NCI-H146 treated with DMSO at 0.1 percent for 48 hours (cell line): ENCODE results near the gene OR12D2.
"Not testable (repeated sequence)": the region's sequence is repeated elsewhere in the genome, so short reads cannot be mapped to it uniquely, and the experiment has no call there.

ENCODE experiments used
- DNase-seq: peaks from one replicate; lab custom pipeline; 2025; ENCODE audit not compliant: unreplicated experiment; lab: John Stamatoyannopoulos, UW

The OR12D2 gene, protein sequence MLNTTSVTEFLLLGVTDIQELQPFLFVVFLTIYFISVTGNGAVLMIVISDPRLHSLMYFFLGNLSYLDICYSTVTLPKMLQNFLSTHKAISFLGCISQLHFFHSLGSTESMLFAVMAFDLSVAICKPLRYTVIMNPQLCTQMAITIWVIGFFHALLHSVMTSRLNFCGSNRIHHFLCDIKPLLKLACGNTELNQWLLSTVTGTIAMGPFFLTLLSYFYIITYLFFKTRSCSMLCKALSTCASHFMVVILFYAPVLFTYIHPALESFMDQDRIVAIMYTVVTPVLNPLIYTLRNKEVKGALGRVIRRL

DNA sequence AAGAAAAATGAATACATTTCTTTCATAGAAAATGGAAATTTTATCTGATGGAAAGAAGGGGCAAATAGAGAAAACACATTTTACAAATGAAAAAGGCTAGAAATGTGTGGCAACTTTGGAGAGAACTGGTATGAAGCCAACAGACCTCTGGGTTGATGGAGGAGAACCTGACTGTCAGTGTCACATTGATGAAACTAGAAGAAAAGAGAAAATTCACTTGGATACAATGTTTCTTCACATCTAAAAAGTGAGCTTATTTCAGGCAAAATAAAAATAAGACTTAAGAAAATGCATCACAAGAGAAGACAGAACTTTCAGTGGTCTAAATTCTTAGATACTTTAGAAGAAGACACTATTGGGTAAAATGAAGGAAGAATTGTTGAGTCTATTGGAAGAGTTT lies at the start of gene OR12D2:
Gene OR12D2 (plus strand): TSS at position 301 of the 400 bp plus-strand sequence. CDS start 1,069 bp downstream, outside the sequence.
- no peak for DNase-seq

DNA sequence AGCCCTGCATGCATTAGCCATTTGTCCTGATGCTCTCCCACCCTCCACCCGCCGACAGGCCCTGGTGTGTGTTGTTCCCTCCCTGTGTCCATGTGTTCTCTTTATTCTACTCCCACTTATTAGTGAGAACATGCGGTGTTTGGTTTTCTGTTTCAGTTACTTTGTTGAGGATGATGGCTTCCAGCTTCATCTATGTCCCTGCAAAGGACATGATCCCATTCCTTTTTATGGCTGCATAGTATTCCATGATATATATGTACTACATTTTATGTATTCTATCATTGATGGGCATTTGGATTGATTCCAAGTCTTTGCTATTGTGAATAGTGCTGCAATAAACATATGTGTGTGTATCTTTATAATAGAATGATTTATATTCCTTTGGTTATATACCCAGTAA lies 46.1 kb upstream of the OR12D2 start:
- DNase-seq: not testable (repeated sequence)

DNA sequence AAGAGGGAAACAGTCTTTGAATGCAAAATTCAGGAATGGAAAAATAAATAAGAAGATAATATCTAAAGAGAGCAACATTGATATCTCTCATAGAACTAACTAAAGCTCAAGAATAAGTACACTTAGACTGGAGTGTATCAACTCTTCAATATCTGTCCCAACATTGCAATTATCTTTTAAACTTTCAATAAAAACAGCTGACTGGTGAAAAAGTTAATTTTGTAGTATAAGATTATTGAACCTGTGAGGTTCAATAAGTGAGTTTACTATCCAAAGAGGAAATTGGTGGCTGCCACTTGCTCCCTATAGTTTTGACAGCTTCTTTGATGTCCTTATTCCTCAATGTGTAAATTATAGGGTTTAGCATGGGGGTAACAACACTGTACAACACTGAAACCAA lies 40.5 kb upstream of the OR12D2 start:
- DNase-seq: no peak

DNA sequence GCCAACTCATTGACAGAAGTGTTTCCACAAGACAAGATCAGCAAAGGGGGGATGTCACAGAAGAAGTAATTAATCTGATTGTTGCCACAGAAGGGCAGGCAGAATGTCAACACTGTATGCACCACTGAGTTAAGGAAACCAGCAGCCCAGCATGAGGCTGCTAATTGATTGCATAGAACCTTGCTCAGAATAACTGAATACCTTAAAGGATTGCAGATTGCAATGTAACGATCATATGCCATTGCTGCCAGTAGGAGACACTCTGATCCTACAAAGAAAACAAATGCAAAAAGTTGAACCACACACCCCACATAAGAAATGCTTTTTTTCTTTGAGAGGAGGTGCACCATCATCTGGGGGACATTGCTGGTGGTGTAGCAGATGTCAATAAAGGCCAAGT lies 39.8 kb upstream of the OR12D2 start:
- DNase-seq: no peak

DNA sequence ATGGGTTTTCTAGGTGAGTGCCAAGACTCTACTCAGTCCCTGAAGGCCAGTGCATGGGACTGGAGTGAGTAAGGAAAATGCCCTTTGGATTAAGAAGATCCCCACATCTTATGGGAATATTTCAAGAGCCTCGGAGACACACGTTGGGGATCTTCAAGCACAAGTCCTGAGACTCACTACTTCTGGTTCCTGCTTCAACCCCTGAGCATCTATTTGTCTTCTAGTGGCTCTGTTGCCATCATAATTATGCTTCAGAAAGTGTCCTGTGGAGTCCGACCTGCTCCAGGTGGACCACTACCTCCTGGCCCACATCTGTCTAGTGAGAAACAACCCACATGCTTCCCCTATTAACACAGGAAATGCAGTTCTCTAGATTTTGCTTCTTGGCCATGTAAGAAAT lies 26.7 kb upstream of the OR12D2 start, which contains the start of gene OR5V1:
Gene OR5V1 (minus strand): TSS at position 101 of the 400 bp plus-strand sequence. CDS start 12,670 bp downstream, outside the sequence.
- no peak for DNase-seq

DNA sequence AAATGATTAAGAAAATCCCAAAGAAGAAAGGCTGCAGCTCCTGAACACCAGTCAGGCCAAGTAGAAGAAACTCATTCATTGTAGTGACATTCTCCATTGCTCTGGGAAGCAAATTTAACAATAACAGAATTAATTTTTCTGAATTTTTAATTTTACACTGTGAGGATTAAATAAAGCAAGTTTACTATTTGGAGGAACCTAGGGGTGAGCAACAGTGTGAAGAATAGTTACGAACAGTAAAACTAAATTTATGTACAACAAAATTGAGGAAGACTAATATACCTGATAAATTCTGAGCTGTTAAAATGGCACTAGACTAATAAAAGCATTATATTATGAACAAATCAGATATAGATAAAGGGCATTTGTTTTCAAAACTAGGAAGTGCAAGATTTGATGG lies 20.2 kb upstream of the OR12D2 start, which contains the start of gene OR12D3:
Gene OR12D3 (minus strand): TSS at position 101 of the 400 bp plus-strand sequence. CDS start 4 bp downstream, at position 97.
- DNase-seq: no peak

DNA sequence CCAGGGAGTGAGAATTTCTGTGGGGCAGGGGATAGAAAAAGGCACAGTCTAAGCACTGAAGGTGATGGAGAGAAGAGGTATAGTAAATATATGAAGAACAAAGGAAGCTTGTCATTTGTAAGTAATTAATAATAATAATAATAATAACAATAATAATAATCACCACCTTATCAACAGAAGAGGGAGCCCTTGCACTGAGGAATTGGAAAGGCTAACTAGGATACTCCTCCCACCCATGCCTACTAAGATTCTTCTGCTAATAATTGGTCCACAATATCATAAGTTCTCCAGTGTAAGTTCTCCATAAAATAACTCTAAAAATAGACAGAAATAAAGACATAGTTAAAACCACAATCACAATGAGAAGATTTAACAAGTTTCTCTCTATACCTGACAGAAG lies 19.4 kb upstream of the OR12D2 start:
- no peak for DNase-seq

DNA sequence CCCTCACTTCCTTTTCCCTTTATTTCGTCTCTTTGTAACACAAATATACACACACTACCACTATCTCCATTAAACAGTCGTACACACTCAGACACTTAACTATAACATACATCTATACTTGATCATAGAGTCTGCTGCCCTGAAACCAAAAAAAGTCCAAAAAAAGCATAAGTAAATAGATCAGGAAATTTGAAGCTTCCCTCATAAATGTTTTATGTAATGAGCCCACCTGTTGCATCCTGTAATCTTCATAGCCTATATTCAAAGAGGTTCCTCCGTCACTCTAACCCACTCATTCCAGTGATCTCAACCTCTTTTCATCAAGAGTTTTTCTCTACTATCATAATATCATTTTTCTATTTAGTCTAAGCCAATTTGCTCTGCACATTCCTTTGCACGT lies 6.9 kb upstream of the OR12D2 start:
- DNase-seq: no peak

DNA sequence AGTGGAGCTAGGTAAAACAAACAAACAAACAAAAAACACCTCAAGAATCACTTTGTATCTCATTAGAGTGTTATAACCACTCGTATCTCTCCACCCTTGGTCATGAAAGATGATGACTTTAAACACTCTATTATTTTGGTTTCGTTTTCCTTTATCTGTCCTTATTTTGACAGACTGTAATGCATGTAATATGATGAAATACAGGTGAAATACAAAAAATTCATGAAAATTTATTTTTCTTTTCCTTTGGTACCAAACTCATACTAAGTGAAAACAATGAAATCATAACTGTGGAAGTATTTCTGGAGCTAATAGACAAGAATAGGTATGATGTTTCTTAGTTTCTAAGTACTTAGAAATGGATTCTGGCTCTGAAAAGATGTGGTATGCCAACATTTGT lies 4.1 kb downstream of the OR12D2 start:
- DNase-seq: no peak

DNA sequence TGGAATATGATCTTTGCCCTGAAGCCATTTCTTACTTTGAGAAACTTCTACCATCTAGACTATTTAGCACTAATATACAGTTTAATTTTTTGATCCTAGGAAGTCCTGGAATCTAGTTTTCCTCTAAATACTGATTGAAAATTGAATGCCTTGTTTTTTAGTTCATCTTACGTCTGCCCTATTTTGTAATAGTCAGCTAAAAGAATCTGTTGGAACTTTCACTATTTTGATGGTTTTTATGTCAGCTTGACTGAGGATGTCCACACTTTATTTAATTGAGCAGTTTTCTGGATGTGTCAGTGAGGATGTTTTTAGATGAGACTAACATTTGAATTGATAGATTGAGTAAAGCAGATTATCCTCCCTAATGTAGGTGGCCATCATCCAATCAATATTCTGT lies 8.4 kb downstream of the OR12D2 start:
- no peak for DNase-seq

DNA sequence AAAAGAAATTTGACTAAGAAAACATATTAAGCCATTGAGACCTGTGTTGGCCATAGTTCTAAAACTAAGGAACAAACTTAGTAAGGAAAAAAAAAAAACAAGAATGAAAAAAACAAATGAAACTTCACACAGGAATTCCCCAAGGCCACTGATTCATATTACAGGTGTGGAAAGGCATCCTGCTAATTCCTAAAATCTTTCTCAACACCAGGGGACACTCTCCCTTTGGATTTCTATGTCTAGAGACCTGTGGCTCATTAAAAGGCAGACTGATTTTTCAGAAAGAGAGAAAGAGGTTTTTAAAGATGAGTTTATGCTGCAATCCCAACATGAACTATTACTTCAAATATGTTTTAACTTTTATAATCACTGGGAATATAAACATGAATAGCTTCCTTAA lies 19.2 kb downstream of the OR12D2 start, which contains the start of gene OR12D1:
Gene OR12D1 (plus strand): TSS at position 341 of the 400 bp plus-strand sequence.
- DNase-seq: no peak

DNA sequence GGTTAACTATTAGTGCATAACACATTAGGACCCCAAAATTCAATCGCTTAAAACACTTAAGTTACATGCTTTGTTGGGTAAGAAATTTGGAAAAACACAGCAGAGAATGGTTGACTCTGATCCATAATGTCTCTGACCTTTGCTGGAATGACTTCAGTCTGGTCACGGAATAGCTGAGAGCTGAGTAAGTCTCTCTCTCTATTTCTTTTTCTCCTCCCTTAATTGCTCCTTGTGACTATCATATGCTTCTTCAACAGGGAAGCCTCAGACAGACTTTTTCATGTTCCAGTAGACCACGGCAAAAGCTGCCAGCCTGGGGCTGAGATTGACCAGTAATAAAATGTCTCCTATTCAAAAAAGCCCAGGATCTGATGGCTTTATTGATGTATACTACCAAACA lies 24.1 kb downstream of the OR12D2 start:
- no peak for DNase-seq

DNA sequence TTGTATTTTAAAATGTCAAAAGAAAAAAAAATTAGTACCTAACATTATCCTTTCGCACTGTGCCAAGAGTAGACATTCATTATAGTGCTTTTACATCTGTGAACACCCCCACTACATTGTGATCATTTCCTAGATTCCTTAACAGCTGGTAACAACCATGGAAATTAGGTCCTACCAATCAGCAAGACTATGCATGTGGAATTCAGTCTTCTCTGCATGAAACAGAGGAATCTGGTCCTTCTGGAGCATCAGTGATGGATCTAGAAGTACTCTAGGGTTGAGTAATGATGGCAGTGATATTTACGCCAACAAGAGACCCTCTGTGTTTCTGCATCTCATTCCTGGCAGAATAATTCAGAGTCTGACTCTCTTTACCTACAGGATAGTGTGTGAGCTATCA lies 28.7 kb downstream of the OR12D2 start:
- no peak for DNase-seq

DNA sequence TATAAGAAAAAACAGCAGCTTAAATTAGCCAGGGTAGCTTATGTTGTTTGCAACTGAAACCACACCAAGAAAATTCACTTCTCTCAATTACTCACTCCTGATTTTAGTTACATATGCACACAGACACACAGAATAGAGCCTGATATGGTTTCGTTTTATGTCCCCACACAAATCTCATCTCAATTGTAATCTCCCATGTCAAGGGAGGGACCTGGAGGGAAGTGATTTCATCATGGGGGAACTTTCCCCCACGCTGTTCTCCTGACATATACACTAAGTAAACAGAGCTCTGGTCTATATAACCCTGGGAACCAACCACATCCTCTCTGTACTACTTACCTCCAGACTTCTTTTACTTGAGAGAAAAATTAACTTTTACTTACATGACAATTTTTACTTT lies 29.1 kb downstream of the OR12D2 start:
- DNase-seq: no peak

DNA sequence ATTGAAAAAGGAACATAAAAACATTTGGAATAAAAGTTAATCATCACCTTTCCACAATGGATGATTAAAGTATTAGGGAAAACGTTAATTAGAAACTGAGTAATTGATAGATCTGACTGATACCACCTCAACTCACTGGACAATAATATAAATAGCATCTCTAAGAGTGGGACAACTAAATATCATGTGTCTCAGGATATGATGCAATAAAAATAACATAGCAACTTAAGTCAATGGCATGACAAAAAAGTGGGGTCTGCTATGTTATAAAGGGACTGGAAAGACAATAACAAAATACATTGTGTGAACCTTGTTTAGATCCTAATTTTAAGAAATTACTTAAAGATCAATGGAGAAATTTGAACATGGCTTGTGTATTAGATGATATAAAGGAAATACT lies 29.6 kb downstream of the OR12D2 start:
- no peak for DNase-seq

DNA sequence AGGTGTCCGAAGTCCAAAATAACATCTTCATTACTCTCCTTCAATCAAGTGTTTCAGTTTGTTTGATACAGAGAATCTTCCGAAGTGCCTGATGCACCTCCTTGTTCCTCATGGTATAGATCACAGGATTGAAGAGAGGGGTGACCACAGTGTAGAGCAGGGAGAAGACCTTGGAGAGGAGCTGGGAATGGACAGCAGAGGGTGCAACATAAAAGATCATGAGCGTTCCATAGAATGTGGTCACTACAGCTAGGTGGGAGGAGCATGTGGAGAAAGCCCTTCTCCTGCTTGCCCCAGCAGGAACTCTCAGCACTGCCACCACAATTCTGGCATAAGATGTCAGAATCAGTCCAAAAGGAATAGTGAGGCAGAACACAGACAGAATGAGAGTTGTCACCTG lies 31.2 kb downstream of the OR12D2 start:
- DNase-seq: no peak

DNA sequence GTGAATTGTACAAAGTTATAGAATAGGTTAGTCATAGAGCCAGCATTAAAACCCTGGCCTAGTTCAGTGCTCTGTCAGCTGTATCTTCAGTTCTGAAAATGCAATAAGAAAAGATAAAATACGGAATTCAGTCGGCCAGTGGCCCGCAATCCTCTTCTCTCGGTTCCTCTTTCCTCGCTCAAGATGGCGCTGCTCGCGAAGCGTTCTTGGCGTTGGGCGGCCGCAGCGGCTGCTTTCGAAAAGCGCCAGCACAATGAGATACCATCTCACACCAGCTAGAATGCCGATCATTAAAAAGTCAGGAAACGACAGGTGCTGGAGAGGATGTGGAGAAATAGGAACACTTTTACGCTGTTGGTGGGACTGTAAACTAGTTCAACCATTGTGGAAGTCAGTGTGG lies 41.3 kb downstream of the OR12D2 start:
- not testable (repeated sequence) for DNase-seq

DNA sequence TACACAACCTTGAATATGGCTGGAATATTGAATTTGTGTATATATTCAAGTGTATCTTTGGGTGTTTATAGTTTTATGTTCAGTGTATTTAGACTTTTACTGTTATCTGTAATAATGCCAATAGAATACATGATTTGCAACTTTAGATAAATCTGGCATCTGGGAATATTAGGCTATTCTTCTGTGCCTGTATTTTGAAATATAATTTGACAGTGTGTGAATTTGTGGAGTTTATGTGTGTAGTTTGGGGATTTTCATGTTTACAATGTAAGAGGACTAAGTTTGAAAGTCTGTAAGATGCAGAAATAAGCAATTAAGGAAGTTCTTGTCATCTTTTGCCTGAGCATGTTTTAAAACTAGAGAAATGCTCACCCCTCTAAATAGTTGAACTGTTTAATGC lies 43.6 kb downstream of the OR12D2 start, which contains the start of gene OR10C1:
Gene OR10C1 (plus strand): TSS at position 301 of the 400 bp plus-strand sequence. CDS start 710 bp downstream, outside the sequence.
- DNase-seq: no peak

DNA sequence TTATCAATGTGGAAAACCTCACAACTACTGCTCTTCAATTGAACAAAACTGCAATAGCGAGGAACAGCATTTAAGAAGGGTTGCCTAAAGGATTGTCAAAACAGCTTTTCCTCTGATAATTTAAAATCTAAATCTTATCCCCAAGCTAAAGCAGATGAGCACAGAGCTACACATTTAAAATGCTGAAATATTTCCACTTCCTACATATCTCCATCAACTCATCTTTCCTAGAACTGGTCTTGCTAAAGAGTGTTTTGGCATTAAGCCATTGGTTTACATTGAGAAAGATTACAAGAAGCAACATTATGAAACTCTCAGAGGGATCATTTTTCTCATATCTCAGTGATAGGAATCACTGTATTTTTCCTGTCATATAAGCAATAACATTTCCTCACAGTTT lies 47.3 kb downstream of the OR12D2 start:
- no peak for DNase-seq

DNA sequence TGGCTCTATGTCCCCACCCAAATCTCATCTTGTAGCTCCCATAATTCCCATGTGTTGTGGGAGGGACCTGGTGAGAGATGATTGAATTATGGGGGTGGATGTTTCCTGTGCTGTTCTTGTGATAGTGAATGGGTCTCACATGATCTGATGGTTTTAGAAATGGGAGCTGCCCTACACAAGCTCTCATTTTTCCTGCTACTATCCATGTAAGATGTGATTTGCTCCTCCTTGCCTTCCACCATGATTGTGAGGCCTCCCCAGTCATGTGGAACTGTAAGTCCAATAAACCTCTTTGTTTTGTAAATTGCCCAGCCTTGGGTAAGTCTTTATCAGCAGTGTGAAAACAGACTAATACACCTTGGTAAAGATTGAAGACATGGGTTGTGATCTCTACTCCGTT lies 48.6 kb downstream of the OR12D2 start:
- not testable (repeated sequence) for DNase-seq
